GM10248 (cell line): ENCODE measurements around the gene NHEJ1.
A peak's percentile ranks its signal among the peaks of the same experiment; 100 is the strongest.

ENCODE experiments used
- CTCF ChIA-PET: fragments of 300-600 bp; sonication (Branson Sonifier 250); formaldehyde crosslinking; extraction: SDS; loops from one replicate; lab custom pipeline; 2021; ENCODE audit warnings: antibody characterized with exemption; lab: Yijun Ruan, JAX
- POLR2A ChIA-PET: fragments of 350-650 bp; sonication (Branson Sonifier 250); formaldehyde crosslinking; extraction: SDS; loops from one replicate; lab custom pipeline; 2020; ENCODE audit warnings: antibody characterized with exemption; lab: Yijun Ruan, JAX
- DNase-seq: peaks from one replicate; pipeline ENCODE4 v3.0.0; 2012; ENCODE audit errors: extremely low spot score
- CTCF ChIP-seq: IDR thresholded peaks from 2 replicates; pipeline ENCODE4 v1.5.1; 2012; ENCODE audit warnings: mild to moderate bottlenecking, low read depth; ENCODE audit errors: extremely low read depth, missing control alignments, control extremely low read depth

Gene NHEJ1

GRCh38 chr2:219122202-219122980 lies 38.2 kb downstream of the NHEJ1 start:
- no peak for DNase-seq
- ChIA-PET POLR2A (no interaction called here), CTCF (interaction anchor here (0.8 to 15.5 kb wide), 16 partner anchors 8 to 270 kb away, joined by 3 to 208 read pairs (median 5); partner anchors contain the start of genes CRYBA2 and IHH)
- no peak for TF ChIP-seq CTCF

- CTCF ChIA-PET, result interaction anchor here (0.7 to 15.5 kb wide), 36 partner anchors 9 to 268 kb away, joined by 3 to 208 read pairs (median 5); partner anchors contain the start of genes CFAP65, CRYBA2, IHH and NHEJ1
- POLR2A ChIA-PET, result interaction anchor here (0.7 kb wide), 1 partner anchor 352 kb away, joined by 4 read pairs; no protein-coding TSS in a partner anchor
- TF ChIP-seq CTCF, result no peak
- DNase-seq, result no peak
Observed at GRCh38 chr2:219120082-219120481, 40.5 kb downstream of the NHEJ1 start.

- peak; percentile 65 for DNase-seq
- CTCF ChIA-PET, result interaction anchor here (0.7 to 15.5 kb wide), 38 partner anchors 9 to 267 kb away, joined by 3 to 208 read pairs (median 5); partner anchors contain the start of genes CFAP65, CRYBA2, IHH and NHEJ1
Observed at GRCh38 chr2:219119422-219120043, 41.1 kb downstream of the NHEJ1 start.

GRCh38 chr2:219118504-219118903 lies 42.1 kb downstream of the NHEJ1 start:
- ChIA-PET CTCF (interaction anchor here (1.1 to 15.5 kb wide), 18 partner anchors 12 to 265 kb away, joined by 3 to 208 read pairs (median 17); partner anchors contain the start of genes CRYBA2 and IHH), POLR2A (no interaction called here)
- no peak for TF ChIP-seq CTCF
- no peak for DNase-seq

More at GRCh38 chr2:219119422-219120043, 41.1 kb downstream of the NHEJ1 start:
- peak; percentile 78 for TF ChIP-seq CTCF
- POLR2A ChIA-PET, result interaction anchor here (0.7 kb wide), 1 partner anchor 351 kb away, joined by 4 read pairs; no protein-coding TSS in a partner anchor

GRCh38 chr2:219116776-219117646 lies 43.6 kb downstream of the NHEJ1 start:
- ChIA-PET CTCF (interaction anchor here (1.2 to 15.5 kb wide), 12 partner anchors 8 to 162 kb away, joined by 3 to 208 read pairs (median 13); partner anchors contain the start of genes DNAJB2 and IHH), POLR2A (no interaction called here)
- no peak for DNase-seq
- no peak for TF ChIP-seq CTCF
